Hepatocyte (in vitro differentiated cells): ENCODE data around the gene LRRC46.

Experiments
- EZH2 ChIP-seq: fragments of 200-600 bp; sonication (generic); IDR thresholded peaks from 2 replicates; pipeline ENCODE4 v1.6.1; 2016; ENCODE audit warnings: antibody characterized with exemption, mild to moderate bottlenecking, borderline replicate concordance
- EZH2phosphoT487 ChIP-seq: fragments of 200-600 bp; sonication (generic); IDR thresholded peaks from one replicate; pipeline ENCODE4 v1.6.1; 2018; ENCODE audit warnings: antibody characterized with exemption, mild to moderate bottlenecking, low read depth, moderate library complexity; ENCODE audit not compliant: unreplicated experiment, severe bottlenecking
- TF ChIP-seq, protein P1 (sequence below): fragments of 200-600 bp; sonication (generic); IDR thresholded peaks from 2 replicates; pipeline ENCODE4 v1.5.1; 2016; ENCODE audit warnings: antibody characterized with exemption, mild to moderate bottlenecking; ENCODE audit not compliant: poor library complexity

DNA sequence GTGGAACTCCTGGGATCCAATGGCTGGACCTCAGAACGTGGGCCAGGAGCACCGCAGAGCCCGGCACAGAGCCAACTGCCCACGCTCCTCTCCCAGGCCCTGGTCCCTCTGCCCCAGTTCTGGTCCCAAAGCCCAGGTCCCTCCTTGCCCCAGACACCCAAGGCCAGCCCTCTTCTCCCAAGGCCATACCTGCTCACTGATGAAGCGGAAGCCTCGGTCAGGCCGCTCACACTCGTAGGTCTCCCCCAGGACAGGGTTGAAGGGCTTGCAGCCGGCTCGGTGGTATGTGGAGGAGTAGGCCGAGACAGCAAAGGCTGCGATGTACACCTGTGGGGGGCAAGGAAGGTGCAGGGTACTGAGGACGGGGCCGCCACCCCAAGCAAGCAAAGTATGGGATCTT is 18.4 kb upstream of the LRRC46 start:
- TF ChIP-seq EZH2: no peak
- TF ChIP-seq, protein P1, sequence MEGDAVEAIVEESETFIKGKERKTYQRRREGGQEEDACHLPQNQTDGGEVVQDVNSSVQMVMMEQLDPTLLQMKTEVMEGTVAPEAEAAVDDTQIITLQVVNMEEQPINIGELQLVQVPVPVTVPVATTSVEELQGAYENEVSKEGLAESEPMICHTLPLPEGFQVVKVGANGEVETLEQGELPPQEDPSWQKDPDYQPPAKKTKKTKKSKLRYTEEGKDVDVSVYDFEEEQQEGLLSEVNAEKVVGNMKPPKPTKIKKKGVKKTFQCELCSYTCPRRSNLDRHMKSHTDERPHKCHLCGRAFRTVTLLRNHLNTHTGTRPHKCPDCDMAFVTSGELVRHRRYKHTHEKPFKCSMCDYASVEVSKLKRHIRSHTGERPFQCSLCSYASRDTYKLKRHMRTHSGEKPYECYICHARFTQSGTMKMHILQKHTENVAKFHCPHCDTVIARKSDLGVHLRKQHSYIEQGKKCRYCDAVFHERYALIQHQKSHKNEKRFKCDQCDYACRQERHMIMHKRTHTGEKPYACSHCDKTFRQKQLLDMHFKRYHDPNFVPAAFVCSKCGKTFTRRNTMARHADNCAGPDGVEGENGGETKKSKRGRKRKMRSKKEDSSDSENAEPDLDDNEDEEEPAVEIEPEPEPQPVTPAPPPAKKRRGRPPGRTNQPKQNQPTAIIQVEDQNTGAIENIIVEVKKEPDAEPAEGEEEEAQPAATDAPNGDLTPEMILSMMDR: no peak
- TF ChIP-seq EZH2phosphoT487: no peak
